GM12864 (cell line): ENCODE measurements around the gene ADGRA3.

Experiments
- DNase-seq: peaks from one replicate; pipeline ENCODE4 v3.0.0-alpha.2; 2011; ENCODE audit warnings: low read depth
- H3K4me3 ChIP-seq: 2 replicates; pipeline ENCODE4 v1.5.1; 2011; ENCODE audit warnings: mild to moderate bottlenecking, low read depth, low read length, control low read depth
- CTCF ChIP-seq: IDR thresholded peaks from 2 replicates; pipeline ENCODE4 v1.5.1; 2011; ENCODE audit warnings: low read depth, mild to moderate bottlenecking, moderate library complexity, low read length, control low read depth, inconsistent platforms; ENCODE audit errors: missing control alignments

ADGRA3 gene

GRCh38 chr4:22524895-22525294 lies 9.0 kb upstream of the ADGRA3 start:
- TF ChIP-seq CTCF, result no peak
- DNase-seq, result no peak
- no peak overlapping the region for H3K4me3 ChIP-seq

GRCh38 chr4:22522706-22523501 lies 7.0 kb upstream of the ADGRA3 start:
- TF ChIP-seq CTCF, result no peak
- no peak for DNase-seq
- H3K4me3 ChIP-seq, result no peak overlapping the region

GRCh38 chr4:22522206-22522605 lies 6.3 kb upstream of the ADGRA3 start:
- no peak overlapping the region for H3K4me3 ChIP-seq
- no peak for DNase-seq
- TF ChIP-seq CTCF, result no peak

GRCh38 chr4:22521240-22521639 lies 5.4 kb upstream of the ADGRA3 start:
- no peak overlapping the region for H3K4me3 ChIP-seq

GRCh38 chr4:22515145-22515887 lies 550 bp downstream of the ADGRA3 start:
- no peak for TF ChIP-seq CTCF
- H3K4me3 ChIP-seq, result peak overlapping the region; percentile 41
- DNase-seq, result no peak

More at GRCh38 chr4:22521240-22521639, 5.4 kb upstream of the ADGRA3 start:
- no peak for DNase-seq
- no peak for TF ChIP-seq CTCF

- no peak for TF ChIP-seq CTCF
- H3K4me3 ChIP-seq, result no peak overlapping the region; the same call in 1 of the 2 replicates
- DNase-seq, result no peak
These were observed 1.4 kb downstream of the ADGRA3 start for GRCh38 chr4:22514481-22514880.

GRCh38 chr4:22514001-22514400 lies 1.9 kb downstream of the ADGRA3 start:
- no peak overlapping the region for H3K4me3 ChIP-seq
- no peak for TF ChIP-seq CTCF
- DNase-seq, result no peak
